ENCODE data around the gene BRCA1.
A peak's percentile ranks its signal among the peaks of the same experiment; 100 is the strongest.
"Not testable (repeated sequence)": the region's sequence is repeated elsewhere in the genome, so short reads cannot be mapped to it uniquely, and the experiment has no call there.

The BRCA1 gene

DNA sequence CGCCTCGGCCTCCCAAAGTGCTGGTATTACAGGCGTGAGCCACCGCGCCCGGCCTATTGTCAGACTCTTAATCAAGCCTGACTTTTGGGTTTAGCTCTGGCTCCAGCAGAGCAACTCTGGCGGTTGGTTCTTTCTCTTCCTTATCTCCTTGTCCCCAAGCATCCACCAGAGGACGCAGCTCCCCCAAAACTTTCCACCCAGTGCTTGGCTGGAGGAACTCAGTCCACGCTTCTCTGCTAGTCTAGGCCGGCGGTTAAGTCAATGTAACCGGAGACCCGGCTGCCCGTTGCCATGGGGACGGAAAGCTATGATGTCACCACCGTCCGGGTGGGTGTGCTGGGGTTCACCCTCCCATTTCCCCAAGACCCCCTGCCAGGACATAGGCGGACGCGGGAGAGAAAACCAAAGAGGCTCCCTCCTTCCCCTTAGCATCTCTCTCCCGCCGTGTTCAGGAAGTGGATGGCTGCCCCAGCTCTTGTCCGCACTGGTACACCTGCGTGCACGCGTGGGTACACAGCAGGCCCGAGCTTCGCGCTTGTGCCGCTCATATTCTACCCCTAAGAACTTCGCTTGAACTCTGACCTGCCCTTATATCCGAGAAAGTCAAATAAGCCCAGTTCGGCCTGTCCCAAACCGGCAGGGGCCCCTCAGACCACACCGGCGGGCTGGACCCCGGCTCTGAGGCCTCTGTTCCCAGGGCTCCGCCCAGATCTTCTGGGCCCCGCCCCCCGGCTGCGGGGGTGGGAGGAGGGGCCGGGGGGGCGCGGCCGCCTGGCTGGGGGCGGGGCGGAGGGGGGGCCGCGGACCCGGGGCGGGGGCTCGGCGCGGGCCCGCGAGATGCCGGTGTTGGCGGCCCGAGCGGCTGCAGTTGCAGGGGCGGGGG lies 100.5 kb downstream of the BRCA1 start, which contains the start of gene RND2:
RND2 (plus strand) TSS at position 825 of the 883 bp plus-strand sequence. CDS start 117 bp downstream, outside the sequence.
- DNase-seq, result peak; percentile 75

DNA sequence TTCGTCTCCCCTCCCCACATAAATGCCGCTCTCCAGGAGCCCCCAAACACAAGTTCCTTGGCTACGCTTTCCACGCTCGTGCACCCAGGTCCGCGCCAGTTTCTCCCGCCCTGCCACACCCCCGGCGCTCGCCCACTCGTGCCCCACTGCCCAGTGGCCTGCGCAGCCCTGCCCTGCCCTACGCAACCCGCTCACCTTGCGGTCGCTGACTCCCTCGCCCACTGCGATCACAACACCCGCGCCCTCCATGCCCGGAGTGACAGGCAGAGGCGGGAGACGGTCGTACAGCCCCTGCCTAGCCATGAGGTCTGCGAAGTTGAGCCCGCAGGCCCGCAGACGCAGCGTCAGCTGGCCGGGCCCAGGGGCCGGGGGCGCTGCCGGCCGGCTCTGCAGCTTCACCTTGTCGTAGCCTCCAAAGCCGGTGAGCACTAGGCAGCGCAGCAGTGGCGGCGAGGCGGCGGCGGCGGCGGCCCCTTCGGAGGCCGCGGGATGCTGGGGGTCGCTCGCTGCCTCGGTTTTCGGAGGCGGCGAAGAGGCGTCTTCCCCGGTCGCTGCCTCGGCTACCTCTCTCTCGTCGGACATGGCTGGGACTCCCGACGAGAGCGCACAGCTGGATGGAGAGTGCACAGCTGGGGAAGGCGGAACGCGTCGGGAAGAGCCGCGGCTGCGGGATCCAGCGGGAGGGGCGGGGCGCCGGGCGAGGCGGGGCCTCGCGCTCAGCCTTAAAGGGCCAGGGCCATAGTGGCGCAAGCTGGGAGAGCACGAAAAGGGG lies 103.2 kb downstream of the BRCA1 start, which contains the start of gene VAT1:
VAT1 (minus strand) TSS at position 645 of the 772 bp plus-strand sequence; CDS start at position 582, 63 bp downstream.
- peak; percentile 71 for DNase-seq

DNA sequence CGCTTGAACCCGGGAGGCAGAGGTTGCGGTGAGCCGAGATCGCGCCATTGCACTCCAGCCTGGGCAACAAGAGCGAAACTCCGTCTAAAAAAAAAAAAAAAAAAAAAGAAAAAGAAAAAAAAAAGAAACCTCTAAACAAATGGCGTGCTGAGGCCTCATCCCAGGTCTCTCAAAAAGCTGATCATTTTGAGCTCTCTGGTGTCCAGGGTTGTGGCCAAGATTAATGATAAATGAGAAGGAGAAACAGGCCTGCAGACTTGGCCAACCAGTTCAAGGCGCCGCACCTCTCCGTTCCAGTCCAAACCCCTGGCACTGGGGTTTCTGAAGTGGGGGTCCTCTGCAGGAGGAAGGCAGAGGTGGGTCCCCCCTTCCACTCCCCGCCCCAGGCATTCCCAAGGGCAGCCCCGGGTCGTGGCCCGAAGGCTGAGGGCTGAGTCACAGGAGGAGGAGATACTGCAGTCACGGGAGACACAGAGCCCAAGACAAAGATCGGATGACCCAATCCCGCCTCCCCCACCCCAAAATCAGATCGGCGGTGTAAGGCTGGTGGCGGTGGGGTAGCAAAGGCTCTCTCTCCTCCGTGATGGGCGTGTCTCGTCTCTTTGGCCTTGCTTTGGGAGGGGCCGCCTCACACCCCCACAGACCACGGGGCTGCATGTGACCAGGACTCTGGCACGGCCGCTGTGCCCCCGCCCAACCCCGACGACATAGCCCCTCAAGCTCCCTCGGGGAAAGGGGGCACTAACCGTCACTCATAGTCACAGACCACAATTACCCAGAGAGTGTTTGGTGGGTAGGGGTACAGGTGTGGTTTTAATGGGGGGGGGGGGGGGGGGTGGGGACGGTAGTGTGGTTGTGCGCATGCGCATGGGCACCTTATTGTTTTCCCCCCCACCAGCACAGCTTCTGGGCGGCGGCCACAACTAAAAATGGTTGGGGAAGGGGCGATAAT lies 104.1 kb downstream of the BRCA1 start:
- DNase-seq, result no peak

- no peak for DNase-seq
Observed at GRCh38 chr17:43020030-43020621, 105.0 kb downstream of the BRCA1 start.

- no peak for DNase-seq
Observed at GRCh38 chr17:43019418-43019817, 105.7 kb downstream of the BRCA1 start.

GRCh38 chr17:43018932-43019331 lies 106.2 kb downstream of the BRCA1 start:
- no peak for DNase-seq

DNA sequence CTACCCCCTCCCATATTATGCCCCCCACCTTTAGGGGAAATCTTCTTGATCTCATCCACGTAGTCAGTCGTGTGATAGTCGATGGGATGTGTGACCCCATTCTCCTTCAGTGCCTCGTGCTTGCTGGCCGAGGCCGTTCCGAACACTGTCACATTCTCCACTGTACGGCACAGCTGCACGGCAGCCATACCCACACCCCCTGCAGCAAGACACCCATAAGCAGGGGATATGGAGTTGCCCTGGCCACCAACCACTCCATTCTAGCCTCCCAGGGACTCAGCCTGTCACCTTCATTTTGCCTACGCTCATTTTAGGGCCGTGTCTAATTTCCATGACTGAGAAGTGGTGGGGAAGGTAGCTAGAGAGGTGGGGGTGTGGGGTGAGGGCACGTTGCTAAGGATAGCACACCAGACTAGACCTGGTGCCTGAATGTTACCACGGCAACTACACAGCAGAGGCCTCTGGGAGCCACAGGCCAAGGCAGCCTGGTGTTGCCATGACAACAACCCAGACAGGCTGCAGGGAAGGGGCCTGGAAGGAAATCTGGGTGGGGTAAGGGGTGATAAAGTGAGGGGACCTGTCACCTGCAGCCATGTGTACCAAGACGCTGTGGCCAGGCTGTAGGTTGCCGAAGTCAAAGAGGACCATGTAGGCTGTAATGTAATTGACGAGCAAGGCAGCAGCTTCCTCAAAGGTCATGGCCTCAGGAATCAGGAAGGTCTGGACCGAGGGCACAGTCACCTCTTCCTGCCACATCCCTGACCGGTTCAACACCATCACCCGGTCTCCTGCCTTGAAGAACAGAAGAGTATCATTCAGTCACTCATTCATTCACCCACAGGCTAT lies 106.9 kb downstream of the BRCA1 start:
- DNase-seq, result no peak

GRCh38 chr17:43016216-43016615 lies 108.9 kb downstream of the BRCA1 start:
- no peak for DNase-seq

DNA sequence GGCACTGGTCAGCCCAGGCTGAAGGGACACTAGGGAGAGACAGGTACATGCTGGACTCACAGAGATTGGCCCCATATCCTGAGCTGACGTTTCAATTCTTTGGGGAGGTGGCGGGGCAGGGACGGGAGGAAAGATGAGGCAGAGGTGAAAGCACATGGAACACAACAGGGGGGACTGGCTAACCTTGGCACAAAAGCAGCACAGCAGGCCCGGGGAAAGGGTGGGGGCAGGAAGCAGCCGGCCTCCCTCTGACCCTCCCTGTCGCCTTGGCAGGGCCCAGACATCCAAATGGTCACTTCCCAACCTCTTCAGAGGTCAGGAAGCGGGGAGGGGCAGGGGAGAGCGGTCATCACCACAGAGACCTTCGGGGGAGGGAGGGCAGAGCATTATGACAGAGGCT lies 109.6 kb downstream of the BRCA1 start:
- DNase-seq, result no peak

DNA sequence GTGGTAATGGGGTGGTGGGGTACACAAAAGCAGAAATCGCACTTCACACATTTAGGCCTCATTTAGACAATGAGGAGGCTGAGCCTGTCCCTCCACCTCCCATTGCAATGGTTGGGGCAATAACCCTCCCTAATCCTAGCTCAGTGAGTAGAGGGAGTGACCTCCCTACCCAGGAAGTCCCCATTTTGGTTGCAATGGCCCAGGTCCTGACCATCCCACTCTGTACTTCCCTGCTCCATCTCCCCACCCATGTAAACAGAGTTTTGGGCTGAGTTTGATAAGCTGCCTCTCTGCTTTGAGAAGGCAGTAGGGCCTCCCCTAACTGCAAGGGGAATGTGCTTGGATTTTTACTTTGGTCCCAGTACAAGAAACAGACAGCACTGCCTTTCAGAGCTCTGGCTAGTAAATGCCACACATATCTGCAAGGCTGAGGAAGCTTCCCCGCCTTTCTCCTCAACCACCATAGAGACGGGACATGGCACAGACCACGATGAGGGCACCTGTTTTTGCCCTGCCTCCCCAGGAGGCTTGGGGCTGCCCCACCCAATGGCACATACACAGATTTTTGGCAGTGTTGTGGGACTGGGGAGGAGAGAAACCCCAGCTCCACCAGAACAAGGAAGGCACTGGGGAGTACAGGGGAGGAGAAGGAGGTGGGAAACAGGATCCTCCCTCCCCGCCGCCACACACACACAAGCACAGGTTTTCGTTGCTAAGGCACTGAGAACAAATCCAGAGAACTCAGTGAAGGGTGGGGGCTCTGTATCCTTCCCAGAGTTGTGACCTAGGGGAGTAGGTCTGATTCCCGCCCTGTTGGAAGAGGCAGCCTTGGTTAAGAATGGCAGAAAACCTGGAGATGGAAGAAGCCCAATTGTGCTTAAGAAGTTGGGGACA lies 110.3 kb downstream of the BRCA1 start:
- DNase-seq, result no peak

DNA sequence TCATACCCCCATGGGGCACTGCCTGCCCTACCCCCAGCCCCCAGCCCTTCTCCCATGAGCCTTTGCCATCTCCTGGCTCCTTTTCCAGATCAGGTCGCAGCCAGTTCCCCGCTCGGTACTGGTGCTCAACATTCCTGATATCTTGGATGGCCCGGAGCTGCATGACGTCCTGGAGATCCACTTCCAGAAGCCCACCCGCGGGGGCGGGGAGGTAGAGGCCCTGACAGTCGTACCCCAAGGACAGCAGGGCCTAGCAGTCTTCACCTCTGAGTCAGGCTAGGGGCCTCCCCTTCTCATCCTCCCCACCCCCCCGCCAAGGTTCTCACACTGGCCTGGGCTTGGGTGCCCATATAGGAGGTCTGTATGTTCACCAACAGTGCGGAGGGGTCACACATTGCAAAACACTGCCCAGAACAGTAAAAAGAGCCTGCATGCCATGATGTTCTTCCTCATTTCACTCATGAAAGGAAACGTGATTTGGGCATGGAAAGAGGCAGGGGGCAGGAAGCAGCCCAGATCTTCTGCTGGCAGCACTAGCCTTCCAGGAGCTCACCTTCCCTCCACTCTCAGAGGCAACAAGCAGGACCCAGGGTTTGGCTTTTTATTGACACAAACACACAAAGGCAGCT lies 111.0 kb downstream of the BRCA1 start:
- no peak for DNase-seq

DNA sequence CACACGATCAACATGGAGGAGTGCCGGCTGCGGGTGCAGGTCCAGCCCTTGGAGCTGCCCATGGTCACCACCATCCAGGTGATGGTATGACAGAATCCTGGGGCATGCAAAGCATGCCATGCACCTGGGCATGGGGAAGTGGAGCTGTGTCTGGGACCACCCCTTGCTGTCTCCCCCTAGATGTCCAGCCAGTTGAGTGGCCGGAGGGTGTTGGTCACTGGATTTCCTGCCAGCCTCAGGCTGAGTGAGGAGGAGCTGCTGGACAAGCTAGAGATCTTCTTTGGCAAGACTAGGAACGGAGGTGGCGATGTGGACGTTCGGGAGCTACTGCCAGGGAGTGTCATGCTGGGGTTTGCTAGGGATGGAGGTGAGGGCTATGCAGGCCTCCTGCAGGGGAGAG lies 111.9 kb downstream of the BRCA1 start:
- no peak for DNase-seq

DNA sequence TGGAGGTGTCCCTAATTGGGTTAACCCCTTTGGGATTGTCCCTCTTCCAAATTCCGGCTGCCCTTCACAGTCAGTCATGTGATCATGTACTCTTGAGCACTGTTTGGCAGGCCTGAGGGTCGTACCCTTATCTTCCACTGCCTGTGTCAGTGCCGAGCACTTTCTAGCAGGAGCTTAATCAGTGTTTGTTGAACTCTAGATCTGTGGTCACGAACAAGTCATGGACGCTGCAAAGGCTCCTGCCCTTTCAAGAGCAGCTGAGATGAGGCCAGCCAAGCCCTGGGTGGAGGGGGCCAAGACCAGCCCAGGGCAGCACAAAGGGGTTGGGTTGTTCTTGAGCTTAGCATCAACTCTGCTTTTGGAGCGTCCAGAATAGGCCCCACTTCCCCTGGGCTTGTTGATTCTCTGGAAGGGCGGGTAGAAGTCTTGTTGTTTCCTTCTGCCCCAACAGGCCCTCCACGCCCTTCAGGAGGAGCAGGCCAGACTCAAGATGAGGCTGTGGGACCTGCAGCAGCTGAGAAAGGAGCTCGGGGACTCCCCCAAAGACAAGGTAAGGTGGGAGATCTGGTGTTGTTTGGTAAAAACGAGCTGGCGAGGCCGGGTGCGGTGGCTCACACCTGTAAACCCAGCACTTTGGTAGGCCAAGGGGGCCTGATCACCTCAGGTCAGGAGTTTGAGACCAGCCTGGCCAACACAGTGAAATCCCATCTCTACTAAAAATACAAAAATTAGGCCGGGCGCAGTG lies 113.3 kb downstream of the BRCA1 start:
- DNase-seq, result no peak

DNA sequence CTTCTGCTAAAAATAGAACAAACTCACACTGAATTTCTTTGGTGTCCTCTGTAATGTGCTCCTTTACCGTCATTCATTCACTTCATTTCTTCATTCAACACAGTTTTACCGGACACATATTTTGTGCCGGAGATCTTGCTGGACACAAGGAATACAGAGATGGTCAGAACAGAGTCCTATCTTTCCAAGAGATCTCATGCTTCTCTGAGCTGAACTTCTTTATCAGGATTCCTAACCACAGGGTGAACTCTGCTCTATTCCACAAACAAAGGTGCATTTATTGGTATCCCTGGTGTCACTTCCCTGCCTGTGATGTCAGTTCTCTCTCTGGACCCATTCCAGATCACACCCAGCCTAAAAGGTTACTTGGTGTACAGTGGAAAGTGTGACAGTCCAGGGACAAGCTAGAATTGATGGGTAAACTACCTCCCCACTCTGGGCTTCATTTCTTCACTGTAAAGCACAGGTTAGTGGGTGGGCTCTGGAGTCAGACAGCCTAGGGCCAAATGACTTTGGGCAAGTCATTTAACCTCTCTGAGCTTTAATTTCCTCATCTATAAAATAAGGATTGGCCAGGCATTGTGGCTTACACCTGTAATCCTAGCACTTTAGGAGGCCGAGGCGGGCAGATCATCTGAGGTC lies 114.4 kb downstream of the BRCA1 start:
- DNase-seq, result no peak

DNA sequence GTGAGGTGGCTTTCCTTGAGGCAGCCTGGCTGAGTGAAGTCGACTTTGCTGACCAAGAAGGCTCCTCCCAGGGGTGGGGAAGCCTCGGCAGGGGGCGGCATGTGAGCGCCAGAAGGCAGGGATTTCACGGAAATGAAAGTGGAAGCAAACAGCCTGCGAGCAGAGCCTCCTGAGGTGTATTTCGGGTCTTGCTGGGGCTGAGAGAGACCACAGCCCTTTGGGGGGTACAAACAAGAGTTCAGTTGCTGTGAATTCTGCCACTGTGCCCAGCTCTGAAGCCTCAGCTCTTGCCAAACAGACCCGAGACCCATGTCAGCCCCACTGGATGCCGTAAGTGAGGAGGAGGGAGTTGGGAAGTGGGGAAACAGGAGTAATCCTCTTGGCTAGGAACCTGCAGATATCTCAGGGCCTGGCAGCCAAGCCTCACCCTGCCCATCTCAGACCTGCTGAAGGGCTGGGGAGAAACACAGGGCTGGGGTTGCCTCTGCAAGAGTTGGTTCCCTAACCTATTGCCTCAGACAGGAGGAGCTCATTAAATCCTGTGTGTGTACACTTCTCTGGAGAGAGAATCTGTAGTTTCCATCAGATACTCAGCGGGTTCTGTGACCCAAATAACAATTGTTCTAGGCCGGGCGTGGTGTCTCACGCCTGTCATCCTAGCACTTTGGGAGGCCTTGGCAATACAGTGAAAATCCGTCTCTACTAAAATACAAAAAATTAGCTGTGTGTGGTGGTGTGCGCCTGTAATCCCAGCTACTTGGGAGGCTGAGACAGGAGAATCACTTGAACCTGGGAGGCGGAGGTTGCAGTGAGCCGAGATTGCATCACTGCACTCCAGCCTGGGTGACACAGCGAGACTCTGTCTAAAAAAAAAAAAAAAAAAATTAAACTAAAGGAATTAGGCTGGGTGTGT lies 118.3 kb downstream of the BRCA1 start, which contains the start of gene IFI35:
IFI35 (plus strand) TSS at position 146 of the 913 bp plus-strand sequence; CDS start at position 310, 164 bp downstream.
- peak; percentile 86 for DNase-seq

DNA sequence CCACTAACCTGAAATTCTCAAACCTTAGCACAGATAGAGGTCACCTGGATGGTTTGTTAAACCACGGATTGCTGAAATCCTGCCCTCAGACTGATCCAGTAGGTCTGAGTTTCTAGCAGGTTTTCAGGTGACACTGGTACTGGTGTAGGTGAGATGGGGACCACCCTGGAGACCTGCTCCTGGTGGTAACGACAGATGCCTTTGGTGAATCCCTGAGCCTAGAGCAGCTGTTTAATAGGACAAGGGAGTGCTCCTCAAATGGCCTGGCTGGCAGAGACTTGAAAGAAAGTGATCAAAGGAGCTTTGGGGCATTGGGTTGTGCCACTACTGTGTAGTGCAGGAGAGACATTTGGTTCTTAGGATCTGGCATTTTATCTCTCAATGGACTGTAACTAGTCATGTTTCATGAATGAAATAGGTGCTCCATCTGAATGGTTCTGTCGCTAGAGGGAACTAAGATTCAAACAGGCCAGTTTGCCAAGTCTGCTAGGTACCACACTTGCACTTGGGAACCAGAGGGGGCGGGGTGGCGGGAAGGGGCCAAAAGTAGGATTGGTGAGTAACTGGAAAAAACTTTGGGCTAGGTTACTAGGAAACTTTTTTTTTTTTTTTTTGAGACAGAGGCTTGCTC lies 121.5 kb downstream of the BRCA1 start:
- no peak for DNase-seq

GRCh38 chr17:43000894-43001293 lies 124.3 kb downstream of the BRCA1 start:
- not testable (repeated sequence) for DNase-seq
